NCI-H2081 treated with DMSO at 0.1 percent for 48 hours (cell line): ENCODE measurements around the gene ZNF787.
A peak's percentile ranks its signal among the peaks of the same experiment; 100 is the strongest.
"Not testable (repeated sequence)": the region's sequence is repeated elsewhere in the genome, so short reads cannot be mapped to it uniquely, and the experiment has no call there.

Experiments used
- DNase-seq: peaks from one replicate; lab custom pipeline; 2025; lab: John Stamatoyannopoulos, UW

ZNF787 gene

GRCh38 chr19:56105831-56106396 lies 15.2 kb downstream of the ZNF787 start:
- DNase-seq, result not testable (repeated sequence)

DNA sequence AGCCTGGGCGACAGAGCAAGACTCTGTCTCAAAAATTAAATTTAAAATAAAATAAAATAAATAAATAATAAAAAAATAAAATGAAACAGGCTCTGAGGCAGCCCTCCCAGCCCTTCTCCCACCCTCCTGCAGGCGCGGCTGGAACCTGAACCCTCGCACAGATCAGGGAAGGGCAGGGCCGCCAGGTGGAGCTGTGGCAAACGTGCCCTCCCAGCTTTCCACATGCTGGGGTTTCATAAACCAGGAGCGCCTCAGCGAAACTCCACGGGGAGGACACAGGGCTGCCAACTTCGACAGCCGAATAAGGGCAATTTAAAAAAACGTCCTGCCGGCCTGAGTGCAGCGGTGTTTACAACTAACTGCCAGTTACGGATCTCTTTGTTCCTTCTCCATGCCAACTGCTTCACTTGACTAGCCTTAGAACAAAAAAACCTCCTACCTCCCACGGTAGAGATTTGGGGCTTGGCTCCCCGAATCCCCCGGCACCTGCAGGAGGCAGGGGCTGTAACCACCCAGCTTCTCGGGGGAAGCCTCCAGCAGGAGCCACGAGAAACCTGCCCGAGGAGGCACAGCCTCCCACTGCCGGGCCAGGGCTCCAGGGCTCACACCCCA lies 15.9 kb downstream of the ZNF787 start:
- peak; percentile 85 for DNase-seq

- no peak for DNase-seq
Observed at GRCh38 chr19:56104423-56104822, 16.7 kb downstream of the ZNF787 start.

- DNase-seq, result no peak
Observed at GRCh38 chr19:56103027-56103614, 18.0 kb downstream of the ZNF787 start.

DNA sequence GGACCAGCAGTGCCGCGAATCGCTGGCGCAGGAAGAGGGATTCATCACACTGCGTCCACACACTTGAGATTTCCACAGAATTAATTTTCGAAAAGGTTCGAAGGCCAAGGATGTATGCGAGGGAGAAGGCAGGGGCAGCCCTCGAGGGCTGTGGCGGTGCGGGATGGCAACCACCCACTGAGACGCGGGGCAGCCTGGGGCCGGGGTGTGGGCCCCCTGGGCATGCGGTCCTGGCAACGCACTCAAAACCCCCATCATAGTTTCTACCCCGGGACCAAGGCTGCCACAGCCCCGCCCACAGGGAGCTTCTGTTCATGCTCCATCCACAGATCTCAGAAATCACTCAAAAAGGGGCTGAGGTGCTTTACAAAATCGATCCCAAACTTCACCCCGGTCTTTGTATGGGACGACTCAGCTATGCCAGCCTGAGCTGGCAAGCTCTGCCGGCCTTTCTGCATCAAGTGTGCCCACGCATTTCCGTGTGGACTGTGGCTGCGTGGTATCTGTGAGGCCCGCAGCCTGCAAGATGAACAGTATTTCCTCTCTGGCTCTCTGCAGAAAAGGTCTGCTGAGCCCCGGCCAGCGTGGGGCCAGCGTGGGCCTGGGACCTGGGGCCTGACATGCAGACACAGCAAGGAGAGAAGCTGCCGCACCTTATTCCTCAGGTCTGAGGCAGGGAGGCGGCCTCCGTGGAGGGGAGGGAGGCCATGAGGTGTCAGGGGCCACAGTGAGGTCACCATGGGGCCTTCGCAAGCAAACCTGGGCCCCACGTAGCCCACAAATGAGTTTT lies 19.2 kb downstream of the ZNF787 start:
- no peak for DNase-seq

DNA sequence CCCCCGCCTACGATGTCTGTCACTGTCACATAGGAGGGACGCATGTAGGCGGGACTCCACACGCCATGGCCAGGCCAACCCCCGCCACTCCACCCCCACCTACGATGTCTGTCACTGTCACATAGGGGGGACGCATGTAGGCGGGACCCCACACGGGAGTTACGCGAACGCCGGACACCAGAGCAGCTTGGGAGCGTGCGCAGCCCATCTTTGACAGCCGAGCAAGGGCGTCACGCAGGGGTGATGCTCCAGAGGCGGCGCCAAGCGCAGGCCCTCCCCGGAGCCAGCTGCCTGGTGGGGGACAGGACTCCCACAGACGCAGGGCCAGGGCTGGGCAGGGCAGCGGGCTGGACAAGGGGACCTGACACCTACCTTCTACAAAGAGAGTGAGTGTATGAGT lies 20.0 kb downstream of the ZNF787 start:
- no peak for DNase-seq

- DNase-seq, result no peak
Observed at GRCh38 chr19:56099638-56100539, 21.2 kb downstream of the ZNF787 start.

DNA sequence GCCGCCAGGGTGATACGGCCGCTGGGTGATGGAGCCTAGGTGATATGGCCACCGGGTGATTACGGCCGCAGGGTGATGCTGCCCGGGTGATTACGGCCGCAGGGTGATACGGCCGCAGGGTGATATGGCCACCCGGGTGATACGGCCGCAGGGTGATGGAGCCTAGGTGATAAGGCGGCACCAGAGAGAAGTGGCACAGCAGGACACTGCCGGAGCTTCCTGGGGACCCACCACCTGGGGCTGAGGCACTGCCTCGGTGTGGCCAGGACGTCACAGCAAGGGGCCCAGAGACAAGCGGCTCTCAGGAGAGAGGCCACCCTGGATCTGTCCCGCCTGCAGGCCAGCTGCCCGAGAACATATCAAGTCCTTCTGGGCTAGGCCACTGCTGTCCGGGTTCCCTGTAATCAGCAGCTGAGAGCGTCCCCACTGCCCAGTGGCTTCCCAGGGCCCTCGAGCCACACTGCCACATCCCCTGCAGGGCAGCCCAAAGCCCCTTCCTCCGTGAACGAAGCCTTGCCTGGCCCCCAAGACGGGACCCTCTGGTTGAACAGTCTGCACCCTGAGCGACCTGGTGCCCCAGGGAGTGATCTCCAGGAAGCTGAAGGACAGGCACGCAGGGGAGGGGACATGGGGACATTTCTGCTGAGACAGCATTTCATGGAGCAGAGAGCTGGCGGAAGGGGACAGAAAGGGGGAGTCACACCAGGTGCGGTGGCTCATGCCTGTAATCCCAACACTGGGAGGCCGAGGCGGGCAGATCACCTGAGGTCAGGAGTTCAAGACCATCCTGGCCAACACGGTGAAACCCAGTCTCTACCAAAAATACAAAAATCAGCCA lies 22.1 kb downstream of the ZNF787 start:
- no peak for DNase-seq

DNA sequence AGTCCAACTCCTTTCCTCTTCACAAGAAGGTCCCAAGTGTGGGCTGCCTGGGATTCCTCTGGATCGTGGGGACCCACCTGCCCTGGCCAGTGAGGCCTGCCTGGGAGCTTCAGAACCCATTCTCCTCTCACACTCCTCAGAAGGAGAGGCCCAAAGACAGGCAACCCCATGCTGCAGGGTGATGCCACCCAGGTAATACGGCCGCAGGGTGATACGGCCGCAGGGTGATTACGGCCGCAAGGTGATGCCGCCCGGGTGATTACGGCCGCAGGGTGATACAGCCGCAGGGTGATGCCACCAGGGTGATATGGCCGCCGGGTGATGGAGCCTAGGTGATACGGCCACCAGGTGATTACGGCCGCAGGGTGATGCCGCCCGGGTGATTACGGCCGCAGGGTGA lies 22.9 kb downstream of the ZNF787 start:
- DNase-seq, result not testable (repeated sequence)

GRCh38 chr19:56097776-56098175 lies 23.3 kb downstream of the ZNF787 start:
- DNase-seq, result no peak

GRCh38 chr19:56097306-56097705 lies 23.8 kb downstream of the ZNF787 start:
- no peak for DNase-seq

GRCh38 chr19:56096665-56097064 lies 24.4 kb downstream of the ZNF787 start:
- no peak for DNase-seq

DNA sequence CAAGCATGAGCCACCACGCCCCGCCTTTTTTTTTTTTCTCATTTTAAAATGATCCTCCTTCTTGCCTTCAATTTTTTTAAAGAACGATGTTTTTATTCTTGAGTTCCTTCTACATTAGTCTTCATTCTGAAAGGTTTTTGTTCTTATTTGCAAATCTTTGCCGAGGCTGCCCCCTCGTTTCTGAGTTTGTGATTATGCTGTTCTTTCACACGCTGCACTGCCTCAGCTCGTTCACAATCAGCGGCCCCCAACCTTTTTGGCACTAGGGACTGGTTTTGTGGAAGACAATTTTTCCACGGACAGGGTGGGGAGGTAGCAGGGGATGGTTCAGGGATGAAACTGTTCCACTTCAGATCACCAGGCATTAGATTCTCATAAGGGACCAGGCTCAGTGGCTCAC lies 26.6 kb downstream of the ZNF787 start:
- DNase-seq, result no peak

- no peak for DNase-seq
Observed at GRCh38 chr19:56092685-56093631, 28.1 kb downstream of the ZNF787 start.

DNA sequence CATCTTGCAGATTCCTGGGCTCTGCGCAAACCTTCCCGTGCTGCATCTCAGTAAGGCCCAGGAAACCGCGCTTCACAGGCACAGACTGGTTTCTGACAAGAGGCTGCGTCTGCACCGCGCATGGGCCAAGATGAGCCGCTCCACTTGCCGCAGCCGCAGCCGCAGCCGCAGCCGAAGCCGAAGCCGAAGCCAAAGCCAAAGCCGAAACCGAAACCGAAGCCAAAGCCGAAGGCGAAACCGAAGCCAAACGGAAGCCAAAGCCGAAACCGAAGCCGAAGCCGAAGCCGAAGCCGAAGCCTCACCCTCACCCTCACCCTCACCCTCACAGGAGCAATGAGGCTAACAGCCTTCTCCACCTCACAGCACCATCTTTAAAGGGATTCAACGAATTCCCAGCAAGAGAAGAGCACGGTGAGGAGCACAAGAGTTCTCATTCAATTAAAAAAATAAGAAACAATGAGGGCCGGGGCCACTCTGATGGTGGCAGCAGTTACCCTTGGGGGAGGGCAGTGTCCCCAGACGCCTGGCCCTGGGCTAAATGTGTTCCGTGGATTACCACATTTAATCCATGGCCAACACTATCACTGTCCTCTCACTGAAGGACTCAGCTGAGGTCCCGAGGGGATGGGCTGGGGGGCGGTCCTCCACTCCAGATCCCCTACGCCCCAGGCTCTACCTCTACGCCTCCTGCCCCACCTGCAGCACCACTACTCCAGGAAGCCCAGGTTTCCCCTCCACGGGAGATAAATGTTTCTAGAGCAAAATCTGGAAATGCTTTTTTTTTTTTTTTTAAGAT lies 29.1 kb downstream of the ZNF787 start:
- DNase-seq, result no peak

DNA sequence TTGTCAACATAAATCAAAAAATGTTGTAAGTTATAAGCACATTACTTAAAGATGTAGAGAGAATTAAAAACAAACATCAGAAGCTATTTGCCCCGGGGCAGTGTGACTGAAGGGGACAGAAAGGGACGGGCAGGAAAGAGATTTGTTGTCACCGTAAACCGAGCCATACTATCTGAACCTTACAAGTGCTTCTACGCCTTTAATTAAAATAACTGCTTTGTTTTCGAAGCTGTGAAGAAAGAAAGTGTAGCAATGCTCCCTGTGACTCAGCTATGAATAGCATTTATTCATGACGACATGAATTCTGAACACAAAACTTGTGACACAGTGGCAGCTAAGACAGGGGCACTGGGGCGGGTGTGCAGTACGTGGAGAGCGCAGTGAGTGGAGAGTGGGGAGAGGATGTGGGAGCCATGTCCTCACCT lies 30.0 kb downstream of the ZNF787 start:
- DNase-seq, result no peak

DNA sequence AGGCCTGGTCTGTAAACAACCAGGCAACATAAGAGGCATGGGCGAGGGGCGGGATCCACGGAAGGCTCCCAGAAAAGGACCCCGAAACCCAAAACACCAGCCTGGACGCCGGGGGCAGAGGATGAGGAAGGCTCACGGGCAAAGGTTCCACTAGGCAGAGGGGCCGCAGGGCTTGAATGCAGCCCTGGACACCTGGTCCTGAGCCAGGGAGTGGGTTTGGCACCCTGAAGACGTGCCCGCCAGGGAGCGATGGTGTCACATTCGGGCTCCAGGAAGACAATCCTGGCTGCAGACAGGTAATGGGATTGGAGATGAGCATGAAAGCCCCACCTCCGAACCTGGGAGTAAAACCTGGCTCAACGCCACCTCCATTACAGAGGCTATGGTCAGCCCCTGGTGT lies 31.8 kb downstream of the ZNF787 start:
- DNase-seq, result no peak

DNA sequence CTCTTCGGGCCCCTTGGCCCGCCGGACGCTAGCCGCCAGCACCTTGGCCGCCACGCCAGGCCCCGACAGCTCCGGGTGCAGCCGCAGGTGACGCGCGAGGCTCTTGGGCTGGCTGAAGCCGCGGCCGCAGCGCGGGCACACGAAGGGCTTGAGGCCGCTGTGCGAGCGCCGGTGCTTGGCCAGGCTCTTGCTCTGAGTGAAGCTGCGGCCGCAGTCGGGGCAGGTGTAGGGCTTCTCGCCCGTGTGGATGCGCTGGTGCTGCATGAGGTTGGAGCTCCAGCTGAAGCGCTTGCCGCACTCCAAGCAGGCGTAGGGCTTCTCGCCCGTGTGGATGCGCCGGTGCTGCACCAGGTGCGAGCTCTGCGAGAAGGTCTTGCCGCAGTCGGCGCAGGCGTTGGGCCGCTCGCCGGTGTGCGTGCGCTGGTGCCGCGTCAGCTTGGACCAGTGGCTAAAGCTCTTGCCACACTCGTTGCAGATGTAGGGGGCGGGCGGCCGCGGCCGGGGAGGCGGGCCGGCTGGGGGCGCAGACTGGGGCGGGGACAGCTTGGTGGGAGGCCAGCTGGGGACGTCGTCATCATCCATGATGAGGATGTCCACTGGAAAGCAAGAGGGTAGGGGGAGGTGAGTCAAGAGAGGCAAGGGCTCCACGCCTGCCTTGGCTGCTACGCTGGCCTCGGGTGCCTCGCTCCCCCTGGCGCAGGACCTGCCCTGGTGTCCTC lies 32.4 kb downstream of the ZNF787 start:
- DNase-seq, result no peak
